Measurements from ENCODE around the gene BAZ2A.
"Not testable (repeated sequence)": the region's sequence is repeated elsewhere in the genome, so short reads cannot be mapped to it uniquely, and the experiment has no call there.

BAZ2A gene

DNA sequence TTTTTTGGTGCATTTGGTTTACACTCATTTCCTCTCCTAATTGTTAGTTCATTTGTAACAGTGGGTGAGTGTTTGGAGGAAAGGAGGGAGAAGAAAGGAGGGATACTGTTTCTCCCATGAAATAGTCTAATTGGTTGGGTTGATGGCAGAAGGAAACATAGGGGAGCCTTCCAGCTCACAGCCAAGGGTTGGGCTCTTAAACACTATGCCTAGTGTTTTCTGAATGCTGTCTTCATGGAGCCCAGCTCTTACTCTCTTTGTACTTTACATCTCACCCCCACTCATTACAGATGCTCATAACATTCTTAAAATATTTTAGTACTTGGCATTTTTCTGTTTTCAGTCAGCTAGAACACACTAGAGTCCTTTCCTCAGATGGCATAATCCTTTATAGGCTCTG, 38.2 kb downstream of the BAZ2A start:
- DNase-seq, result no peak

DNA sequence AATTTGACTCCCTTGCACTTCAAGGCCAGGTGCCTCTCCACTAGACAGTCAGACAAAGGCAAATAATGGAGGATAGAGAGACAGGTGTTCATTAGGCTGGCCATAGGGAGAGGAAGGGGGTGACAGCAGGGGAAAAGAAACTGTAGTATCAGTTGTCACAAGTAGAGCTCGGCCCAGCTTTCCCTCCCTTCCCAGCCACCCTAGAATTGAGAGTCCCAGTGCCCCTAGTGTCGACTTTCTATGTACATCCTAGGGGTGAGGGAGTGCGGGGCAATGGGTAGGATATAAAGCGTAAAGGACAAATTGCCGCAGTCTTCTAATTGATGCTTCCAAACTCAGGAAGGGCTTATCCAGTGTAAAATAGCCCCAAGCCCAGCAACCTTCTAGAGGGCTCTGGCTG, 39.0 kb downstream of the BAZ2A start:
- no peak for DNase-seq

DNA sequence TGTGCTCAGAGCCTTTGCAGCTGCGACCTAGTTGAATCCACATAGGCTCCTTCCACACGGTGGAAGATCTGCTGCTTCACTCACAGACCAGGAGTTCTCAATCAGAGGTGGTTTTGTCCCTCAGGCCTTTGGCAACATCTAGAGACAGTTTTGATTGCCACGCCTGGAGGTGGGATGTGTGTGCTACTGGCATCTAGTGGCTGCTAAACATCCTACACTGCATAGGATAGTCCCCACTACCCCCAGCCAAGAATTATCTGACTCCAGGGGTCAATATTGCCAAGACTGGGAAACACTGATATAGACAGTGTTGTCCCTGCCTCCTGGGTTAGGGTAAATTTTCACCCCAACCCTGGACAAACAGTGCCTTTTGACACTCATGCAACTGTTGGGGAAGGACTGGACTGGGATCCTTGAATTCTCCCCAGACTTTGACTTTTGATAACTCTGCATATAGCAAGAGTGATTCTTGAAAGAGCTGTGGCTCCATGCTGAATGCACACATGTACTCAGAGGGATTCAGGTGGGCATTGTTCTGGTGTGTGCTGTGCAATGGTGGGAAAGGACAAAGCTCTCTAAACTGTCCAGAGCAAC, 39.8 kb downstream of the BAZ2A start:
- DNase-seq, result no peak

DNA sequence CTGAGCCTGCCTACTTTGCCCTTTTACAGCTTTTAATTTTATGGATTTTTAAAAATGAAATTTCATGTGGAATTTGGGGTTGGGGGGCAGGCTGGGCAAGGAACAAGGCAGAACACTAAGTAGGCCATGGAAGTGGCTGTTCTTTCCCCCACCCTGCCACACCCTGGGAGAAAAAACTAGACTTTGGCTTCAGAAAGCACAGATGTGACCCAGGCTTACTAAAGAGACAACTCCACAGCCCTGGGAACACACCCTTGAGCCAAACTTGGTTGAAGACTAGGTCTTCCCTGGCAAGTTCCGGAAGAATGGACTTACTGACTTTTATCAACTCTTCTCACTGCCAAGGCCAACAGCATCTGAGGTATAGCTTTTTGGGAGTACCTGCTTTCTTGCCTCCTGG, 40.3 kb downstream of the BAZ2A start:
- DNase-seq, result no peak

DNA sequence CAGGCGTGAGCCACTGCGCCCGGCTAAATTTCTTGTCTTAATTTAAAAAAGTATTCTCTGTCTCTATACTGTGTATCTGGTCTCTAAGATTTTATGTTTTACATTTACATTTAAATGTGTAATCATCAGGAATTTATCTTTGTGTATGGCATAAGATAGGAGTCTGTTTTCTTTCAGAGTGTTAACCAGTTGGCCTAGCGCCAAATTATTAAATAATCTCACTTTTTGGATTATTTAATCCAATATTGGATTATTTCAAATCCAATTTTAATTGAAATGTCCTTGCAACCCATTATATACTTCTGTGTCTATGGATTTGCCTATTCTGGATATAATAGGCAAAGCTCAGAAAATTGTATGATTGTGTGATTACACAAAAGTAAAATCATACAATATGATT, 45.0 kb downstream of the BAZ2A start:
- DNase-seq, result no peak

DNA sequence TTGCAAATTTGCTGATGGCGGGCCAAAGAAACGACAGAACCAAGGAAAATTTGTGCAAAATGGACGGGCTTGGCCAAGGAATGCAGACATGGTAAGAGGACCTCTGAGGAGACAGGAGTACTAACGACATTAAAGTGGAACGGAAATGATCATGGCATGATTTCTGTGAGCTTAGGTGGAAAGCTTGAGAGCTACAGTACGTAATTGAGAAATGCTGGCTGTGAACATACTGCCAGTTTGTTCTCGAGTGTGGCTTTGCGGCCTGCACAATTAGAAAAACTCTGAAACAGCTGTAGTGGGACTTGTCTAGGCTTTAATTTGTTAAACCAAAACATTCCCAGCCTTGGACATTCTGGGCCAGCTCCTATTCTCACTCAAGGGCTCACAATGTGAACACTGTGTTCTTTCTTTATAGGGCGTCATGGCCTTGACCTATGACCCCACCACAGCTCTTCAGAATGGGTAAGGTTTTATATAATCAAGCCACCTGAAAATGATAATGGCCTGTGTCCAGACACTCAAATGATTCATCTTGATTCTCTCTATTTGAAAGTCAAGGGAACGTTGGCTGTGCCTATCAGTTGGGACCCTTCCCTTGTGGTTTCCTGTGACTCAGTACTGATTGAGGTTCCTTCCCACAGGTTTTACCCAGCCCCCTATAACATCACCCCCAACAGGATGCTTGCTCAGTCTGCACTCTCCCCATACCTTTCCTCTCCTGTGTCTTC, 48.5 kb downstream of the BAZ2A start:
- DNase-seq, result no peak

DNA sequence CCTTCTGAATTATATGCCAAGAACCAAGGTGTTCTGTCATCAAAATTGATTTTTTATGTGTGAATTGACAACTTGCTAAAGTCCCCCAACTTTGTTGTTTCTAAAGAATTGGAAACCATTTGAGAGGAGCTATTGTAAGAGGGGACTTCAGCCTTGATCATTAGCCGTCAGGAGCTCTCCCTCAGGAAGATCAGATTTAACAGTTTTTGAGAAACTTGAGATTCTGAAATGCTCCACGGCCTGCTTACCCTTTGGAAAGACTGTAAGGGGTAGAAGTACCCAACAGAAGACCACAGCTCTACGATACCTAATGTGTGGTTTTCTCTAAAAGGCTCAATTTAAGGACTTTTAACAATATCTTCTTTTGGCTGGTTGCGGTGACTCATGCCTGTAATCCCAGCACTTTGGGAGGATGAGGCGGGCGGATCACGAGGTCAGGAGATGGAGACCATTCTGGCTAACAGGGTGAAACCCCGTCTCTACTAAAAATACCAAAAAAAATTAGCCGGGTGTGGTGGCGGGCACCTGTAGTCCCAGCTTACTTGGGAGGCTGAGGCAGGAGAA, 51.1 kb downstream of the BAZ2A start:
- DNase-seq, result no peak

DNA sequence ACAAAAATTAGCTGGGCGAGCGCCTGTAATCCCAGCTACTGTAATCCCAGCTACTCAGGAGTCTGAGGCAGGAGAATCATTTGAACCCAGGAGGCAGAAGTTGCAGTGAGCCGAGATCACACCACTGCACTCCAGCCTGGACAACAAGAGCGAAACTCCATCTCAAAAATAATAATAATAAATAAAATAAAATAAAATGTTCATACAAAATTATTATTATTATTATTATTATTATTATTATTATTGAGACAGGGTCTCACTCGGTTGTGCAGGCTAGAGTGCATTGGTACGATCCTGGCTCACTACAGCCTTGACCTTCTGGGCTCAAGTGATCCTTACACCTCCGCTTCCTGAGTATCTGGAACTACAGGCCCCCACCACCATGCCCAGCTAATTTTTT, 52.9 kb downstream of the BAZ2A start:
- not testable (repeated sequence) for DNase-seq

DNA sequence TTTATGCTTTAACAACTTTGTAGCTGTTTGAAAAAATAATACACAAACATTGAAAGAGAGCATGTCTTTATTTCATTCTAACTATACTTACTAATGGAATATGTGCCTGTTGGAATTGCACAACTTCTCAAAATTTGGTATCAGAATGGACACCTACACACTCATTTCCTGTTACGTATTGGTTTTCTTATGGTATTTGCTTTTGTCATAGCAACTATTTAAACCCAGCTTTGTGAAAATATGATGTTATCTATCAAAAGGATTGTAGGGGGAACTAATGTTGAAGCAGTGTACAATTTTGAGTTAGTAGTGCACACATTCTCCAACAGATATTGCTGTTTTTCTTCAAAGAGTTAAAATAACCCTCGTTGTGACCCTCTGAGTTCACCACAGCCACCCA, 55.9 kb downstream of the BAZ2A start:
- DNase-seq, result no peak

DNA sequence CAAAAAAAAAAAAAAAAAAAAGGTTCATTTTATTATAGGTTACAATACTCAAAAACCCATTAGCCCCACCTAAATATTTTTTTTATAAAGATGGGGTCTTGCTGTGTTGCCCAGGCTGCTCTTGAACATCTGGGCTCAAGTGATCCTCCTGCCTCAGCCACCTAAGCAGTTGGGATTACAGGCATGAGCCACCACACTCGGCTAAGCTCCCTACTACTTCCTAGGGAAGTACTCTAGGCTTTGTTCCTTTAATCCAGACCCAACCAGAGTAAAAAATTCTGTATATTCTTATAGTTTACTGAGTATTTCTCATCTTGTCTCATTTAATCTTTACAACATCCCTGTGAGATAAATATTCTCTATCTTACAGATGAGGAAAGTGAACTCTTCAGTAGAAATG, 57.8 kb downstream of the BAZ2A start:
- DNase-seq, result no peak

DNA sequence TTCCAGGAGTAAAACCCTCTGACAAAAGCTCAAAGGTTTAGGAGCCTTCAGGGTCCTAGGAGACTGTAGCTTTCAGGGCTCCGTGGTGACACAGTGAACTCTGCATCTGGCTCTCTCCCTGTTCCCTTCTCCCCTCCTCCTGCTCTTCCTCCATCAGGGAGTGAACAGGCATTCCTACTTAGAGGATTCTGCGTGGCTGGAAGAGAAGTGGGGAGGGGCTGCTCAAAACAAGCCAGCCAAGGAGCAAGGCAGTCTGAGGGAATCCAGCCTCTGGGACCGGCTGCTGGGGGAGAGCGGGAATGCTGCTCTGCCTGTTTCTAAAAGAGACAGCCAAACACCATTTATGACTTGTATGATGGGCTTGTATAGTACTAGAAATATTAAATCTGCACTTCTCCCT, 59.0 kb downstream of the BAZ2A start:
- DNase-seq, result no peak

DNA sequence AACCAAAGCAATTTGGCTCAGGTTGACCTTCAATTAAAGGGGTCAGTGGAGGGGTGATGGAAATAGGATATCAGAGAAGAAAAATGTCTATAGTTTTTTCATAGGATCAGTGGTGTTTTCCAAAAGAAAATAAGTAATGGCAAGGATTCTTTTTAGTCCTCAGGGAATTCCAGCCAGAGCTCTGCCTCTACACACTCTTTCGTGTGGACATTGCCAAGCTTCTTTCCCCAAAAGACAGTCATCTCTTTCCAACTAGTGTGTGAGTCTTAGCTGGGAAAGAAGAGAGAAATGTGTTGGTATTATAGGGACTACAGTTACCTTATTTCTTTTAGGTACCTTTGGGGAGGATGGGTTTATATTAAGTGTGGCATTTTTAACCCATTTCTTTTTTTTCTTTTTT, 62.0 kb downstream of the BAZ2A start:
- no peak for DNase-seq

DNA sequence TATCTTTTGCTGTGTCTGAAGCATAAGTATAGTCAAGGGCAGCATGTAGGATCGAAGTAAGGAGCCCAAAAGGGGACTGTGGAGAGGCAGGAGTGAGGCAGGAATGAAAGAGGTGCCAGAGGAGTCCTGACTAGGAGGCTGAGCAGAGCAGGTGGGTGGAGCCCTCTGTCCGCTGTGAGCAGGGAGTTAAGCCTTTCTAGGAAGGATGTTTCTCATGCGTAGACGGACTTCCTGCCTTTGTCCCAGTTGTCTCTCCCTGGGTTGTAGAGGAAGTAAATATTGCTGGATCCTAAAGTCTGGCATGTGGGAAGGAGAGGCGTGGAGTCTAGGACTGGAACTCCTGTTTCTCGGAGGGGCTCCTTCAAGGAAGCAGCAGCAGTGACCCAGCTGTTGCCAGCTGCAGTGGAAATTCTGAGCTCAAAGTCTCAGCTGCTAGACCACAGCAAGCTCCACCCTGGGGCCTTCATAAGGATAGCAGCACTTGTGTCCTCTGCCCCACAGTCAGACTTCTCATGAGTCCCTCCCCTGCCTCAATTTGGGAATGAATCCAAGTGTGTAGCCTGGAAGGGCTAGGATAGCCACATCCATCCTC, 64.5 kb downstream of the BAZ2A start:
- no peak for DNase-seq

DNA sequence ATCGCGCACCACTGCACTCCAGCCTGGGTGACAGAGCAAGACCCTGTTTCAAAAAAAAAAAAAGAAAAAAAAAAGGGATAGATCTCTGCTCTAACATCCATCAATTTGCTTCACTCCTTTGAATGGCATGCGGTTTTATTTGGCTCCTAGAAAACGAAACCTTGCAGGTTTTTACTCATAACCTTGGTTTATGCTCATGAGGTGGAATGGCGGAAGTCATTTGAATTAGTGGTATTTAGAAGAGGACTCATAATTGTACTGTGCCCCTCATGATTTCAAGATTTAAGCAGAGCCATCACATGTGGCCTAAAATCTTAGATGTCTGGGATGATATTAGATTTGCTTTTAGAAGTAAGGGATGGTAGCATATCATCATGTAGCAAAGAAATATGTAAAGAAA, 79.1 kb downstream of the BAZ2A start:
- DNase-seq, result no peak

DNA sequence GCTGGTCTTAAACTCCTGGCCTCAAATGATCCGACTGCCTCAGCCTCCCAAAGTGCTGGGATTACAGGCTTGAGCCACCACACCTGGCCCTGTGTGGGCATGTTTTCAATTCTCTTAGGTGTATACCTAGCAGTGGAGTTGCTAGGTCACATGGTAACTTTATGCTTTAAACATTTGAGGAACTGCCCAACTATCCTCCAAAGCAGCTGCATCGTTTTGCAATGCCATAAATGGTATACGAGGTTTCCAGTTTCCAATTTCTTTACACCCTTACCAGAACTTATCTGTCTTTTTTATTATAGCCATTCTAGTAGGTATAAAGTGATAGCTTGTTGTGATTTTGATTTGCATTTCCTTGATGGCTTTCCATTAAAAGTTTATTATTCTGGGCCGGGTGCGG, 83.4 kb downstream of the BAZ2A start:
- DNase-seq, result no peak

Data from activated effector memory CD4-positive, alpha-beta T cell treated with Interleukin-2 at 50 U/mL for 16 hours (primary cell).